ENCODE results near the gene DNLZ.

The DNLZ gene

DNA sequence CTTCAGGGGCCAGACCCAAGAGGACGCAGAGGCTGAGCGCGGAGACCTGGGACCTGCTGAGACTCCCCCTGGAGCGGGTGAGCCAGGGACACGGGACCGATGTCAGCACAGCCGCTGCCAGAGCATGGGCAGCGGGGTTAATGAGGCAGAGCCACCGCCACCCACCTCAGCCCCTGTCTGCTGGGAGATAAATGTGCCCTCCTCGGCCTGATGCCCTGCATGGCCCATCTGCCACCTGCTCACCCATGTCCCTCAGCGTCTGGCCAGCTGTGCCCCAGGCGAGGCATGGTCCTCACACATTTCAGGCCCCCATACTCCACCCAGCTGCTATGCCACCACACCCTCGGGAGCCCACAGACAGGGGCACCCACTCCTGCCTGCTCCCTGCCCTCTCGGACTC is 14.9 kb downstream of the DNLZ start (continued):
- TF ChIP-seq, protein P1, sequence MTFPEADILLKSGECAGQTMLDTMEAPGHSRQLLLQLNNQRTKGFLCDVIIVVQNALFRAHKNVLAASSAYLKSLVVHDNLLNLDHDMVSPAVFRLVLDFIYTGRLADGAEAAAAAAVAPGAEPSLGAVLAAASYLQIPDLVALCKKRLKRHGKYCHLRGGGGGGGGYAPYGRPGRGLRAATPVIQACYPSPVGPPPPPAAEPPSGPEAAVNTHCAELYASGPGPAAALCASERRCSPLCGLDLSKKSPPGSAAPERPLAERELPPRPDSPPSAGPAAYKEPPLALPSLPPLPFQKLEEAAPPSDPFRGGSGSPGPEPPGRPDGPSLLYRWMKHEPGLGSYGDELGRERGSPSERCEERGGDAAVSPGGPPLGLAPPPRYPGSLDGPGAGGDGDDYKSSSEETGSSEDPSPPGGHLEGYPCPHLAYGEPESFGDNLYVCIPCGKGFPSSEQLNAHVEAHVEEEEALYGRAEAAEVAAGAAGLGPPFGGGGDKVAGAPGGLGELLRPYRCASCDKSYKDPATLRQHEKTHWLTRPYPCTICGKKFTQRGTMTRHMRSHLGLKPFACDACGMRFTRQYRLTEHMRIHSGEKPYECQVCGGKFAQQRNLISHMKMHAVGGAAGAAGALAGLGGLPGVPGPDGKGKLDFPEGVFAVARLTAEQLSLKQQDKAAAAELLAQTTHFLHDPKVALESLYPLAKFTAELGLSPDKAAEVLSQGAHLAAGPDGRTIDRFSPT (tag by site-specific recombination; IDR thresholded peaks at IDR 0.05) = no peak; the same call in 1 of the 2 replicates
- TF ChIP-seq, protein P2, sequence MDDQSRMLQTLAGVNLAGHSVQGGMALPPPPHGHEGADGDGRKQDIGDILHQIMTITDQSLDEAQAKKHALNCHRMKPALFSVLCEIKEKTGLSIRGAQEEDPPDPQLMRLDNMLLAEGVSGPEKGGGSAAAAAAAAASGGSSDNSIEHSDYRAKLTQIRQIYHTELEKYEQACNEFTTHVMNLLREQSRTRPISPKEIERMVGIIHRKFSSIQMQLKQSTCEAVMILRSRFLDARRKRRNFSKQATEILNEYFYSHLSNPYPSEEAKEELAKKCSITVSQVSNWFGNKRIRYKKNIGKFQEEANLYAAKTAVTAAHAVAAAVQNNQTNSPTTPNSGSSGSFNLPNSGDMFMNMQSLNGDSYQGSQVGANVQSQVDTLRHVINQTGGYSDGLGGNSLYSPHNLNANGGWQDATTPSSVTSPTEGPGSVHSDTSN (CRISPR knock-in tag; IDR thresholded peaks at IDR 0.05) = 0 out of 2 replicates have a peak, but pooled peaks have one; percentile 29

- ChIA-PET POLR2A (interaction anchor here (6.3 kb wide), 1 partner anchor 15 kb away, joined by 45 read pairs; the partner anchor contains the start of gene DNLZ), CTCF (interaction anchor here (1.0 kb wide), 1 partner anchor 53 kb away, joined by 3 read pairs; no protein-coding TSS in a partner anchor)
- TF ChIP-seq ZBTB8A (tag by site-specific recombination; IDR thresholded peaks at IDR 0.05) = peak; percentile 38; the same call in 1 of the 2 replicates
- 0 out of 2 replicates have a peak, but pooled peaks have one; percentile 31 for TF ChIP-seq IKZF3 (tag by site-specific recombination; IDR thresholded peaks at IDR 0.05)
- TF ChIP-seq ZNF600 (tag by site-specific recombination; IDR thresholded peaks at IDR 0.05) = peak; percentile 42; the same call in 1 of the 2 replicates
- no peak for TF ChIP-seq MEIS1 (CRISPR knock-in tag; IDR thresholded peaks at IDR 0.05; ENCODE audit: borderline replicate concordance)
- no peak for TF ChIP-seq ZNF248 (tag by site-specific recombination; IDR thresholded peaks at IDR 0.05)
- no peak for TF ChIP-seq ZNF214 (tag by site-specific recombination; IDR thresholded peaks at IDR 0.05; ENCODE audit: borderline replicate concordance)
- Histone ChIP-seq H3K9me3 (ENCODE audit: control insufficient read depth, insufficient read depth, low read depth, low read length) (no peaks in the 10 kb centered on the region), H3K27ac (ENCODE audit: extremely low read depth, low read depth, low read length) (no peak overlapping the region), H3K4me3 (ENCODE audit: low read depth, low read length) (no peak overlapping the region), H3K36me3 (ENCODE audit: control insufficient read depth in 2 of 2, insufficient read depth in 1 of 2, low read length in 2 of 2) (peaks cover 0 to 11% of the 10 kb centered on the region in 2 experiments; a peak in 1 of 3 replicates), H3K4me1 (ENCODE audit: control insufficient read depth, insufficient read depth, low read length) (no peaks in the 10 kb centered on the region)
These were observed 15.9 kb downstream of the DNLZ start for GRCh38 chr9:136347472-136348256.

DNA sequence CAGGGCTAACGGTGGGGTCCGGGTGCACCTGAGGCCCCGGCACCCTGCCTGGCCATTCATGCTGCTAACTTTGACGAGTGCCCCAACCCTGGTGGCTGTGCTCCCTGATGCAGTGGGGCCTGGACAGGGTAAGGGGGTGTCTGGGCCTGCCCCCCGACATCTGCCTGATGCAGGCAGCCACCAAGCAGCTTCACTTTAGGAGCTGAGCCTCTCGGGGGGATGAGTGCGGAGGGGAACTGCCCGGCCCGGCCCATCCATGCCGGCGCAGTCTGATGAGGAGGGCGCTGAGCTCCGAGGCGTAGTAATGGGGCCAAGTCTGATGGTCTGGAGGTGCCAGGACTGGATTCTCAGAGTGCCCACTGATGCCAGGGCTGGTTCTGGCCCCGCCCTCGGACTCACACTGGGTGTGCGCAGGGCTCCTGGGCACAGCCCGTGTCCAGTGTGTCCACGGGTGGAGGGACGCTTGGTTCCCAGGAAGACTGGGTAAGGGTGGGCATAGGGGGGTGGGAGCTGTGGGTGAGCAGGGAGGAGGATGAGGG is 16.5 kb downstream of the DNLZ start:
- Histone ChIP-seq H3K36me3 (ENCODE audit: control insufficient read depth in 2 of 2, insufficient read depth in 1 of 2, low read length in 2 of 2) (peaks cover 0 to 11% of the 10 kb centered on the region in 2 experiments; a peak in 1 of 3 replicates), H3K4me3 (ENCODE audit: low read depth, low read length) (no peak overlapping the region), H3K27ac (ENCODE audit: extremely low read depth, low read depth, low read length) (peak overlapping the region; percentile 24; the same call in 1 of the 2 replicates), H3K4me1 (ENCODE audit: control insufficient read depth, insufficient read depth, low read length) (no peaks in the 10 kb centered on the region), H3K9me3 (ENCODE audit: control insufficient read depth, insufficient read depth, low read depth, low read length) (no peaks in the 10 kb centered on the region)
- POLR2A ChIA-PET = interaction anchor here (6.3 kb wide), 1 partner anchor 15 kb away, joined by 45 read pairs; the partner anchor contains the start of gene DNLZ
- CTCF ChIA-PET = interaction anchor here (0.5 to 1.5 kb wide), 3 partner anchors 10 to 54 kb away, joined by 3 to 4 read pairs (median 3); partner anchors contain the start of gene DNLZ
- TF ChIP-seq, protein P3, sequence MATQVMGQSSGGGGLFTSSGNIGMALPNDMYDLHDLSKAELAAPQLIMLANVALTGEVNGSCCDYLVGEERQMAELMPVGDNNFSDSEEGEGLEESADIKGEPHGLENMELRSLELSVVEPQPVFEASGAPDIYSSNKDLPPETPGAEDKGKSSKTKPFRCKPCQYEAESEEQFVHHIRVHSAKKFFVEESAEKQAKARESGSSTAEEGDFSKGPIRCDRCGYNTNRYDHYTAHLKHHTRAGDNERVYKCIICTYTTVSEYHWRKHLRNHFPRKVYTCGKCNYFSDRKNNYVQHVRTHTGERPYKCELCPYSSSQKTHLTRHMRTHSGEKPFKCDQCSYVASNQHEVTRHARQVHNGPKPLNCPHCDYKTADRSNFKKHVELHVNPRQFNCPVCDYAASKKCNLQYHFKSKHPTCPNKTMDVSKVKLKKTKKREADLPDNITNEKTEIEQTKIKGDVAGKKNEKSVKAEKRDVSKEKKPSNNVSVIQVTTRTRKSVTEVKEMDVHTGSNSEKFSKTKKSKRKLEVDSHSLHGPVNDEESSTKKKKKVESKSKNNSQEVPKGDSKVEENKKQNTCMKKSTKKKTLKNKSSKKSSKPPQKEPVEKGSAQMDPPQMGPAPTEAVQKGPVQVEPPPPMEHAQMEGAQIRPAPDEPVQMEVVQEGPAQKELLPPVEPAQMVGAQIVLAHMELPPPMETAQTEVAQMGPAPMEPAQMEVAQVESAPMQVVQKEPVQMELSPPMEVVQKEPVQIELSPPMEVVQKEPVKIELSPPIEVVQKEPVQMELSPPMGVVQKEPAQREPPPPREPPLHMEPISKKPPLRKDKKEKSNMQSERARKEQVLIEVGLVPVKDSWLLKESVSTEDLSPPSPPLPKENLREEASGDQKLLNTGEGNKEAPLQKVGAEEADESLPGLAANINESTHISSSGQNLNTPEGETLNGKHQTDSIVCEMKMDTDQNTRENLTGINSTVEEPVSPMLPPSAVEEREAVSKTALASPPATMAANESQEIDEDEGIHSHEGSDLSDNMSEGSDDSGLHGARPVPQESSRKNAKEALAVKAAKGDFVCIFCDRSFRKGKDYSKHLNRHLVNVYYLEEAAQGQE (tag by site-specific recombination; IDR thresholded peaks at IDR 0.05) = no peak
- TF ChIP-seq, protein P4, sequence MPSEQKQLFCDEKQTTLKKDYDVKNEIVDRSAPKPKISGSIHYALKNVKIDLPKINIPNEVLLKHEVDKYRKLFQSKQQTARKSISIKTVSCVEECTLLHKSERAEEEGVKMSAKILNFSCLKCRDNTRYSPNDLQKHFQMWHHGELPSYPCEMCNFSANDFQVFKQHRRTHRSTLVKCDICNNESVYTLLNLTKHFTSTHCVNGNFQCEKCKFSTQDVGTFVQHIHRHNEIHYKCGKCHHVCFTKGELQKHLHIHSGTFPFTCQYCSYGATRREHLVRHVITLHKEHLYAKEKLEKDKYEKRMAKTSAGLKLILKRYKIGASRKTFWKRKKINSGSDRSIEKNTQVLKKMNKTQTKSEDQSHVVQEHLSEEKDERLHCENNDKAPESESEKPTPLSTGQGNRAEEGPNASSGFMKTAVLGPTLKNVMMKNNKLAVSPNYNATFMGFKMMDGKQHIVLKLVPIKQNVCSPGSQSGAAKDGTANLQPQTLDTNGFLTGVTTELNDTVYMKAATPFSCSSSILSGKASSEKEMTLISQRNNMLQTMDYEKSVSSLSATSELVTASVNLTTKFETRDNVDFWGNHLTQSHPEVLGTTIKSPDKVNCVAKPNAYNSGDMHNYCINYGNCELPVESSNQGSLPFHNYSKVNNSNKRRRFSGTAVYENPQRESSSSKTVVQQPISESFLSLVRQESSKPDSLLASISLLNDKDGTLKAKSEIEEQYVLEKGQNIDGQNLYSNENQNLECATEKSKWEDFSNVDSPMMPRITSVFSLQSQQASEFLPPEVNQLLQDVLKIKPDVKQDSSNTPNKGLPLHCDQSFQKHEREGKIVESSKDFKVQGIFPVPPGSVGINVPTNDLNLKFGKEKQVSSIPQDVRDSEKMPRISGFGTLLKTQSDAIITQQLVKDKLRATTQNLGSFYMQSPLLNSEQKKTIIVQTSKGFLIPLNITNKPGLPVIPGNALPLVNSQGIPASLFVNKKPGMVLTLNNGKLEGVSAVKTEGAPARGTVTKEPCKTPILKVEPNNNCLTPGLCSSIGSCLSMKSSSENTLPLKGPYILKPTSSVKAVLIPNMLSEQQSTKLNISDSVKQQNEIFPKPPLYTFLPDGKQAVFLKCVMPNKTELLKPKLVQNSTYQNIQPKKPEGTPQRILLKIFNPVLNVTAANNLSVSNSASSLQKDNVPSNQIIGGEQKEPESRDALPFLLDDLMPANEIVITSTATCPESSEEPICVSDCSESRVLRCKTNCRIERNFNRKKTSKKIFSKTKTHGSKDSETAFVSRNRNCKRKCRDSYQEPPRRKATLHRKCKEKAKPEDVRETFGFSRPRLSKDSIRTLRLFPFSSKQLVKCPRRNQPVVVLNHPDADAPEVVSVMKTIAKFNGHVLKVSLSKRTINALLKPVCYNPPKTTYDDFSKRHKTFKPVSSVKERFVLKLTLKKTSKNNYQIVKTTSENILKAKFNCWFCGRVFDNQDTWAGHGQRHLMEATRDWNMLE (tag by site-specific recombination; conservative IDR thresholded peaks at IDR 0.05; ENCODE audit: low read depth) = no peak
- TF ChIP-seq ZNF19 (tag by site-specific recombination; IDR thresholded peaks at IDR 0.05; ENCODE audit: low read depth) (no peak), ZNF654 (tag by site-specific recombination; IDR thresholded peaks at IDR 0.05; ENCODE audit: low read depth) (no peak), ZNF776 (tag by site-specific recombination; IDR thresholded peaks at IDR 0.05; ENCODE audit: borderline replicate concordance) (no peak), SCRT1 (tag by site-specific recombination; IDR thresholded peaks at IDR 0.05; ENCODE audit: borderline replicate concordance) (no peak), MZF1 (tag by site-specific recombination; IDR thresholded peaks at IDR 0.05; ENCODE audit: borderline replicate concordance) (no peak), HOXC10 (CRISPR knock-in tag; IDR thresholded peaks at IDR 0.05) (no peak), ZNF366 (tag by site-specific recombination; conservative IDR thresholded peaks at IDR 0.05) (no peak), ZNF621 (tag by site-specific recombination; IDR thresholded peaks at IDR 0.05) (no peak), ZNF423 (tag by site-specific recombination; IDR thresholded peaks at IDR 0.05) (no peak)
